ENCODE measurements around the gene DDAH1.
A peak's percentile ranks its signal among the peaks of the same experiment; 100 is the strongest.

The DDAH1 gene

GRCh38 chr1:85290826-85291225, 174.1 kb downstream of the DDAH1 start:
- Histone ChIP-seq H3K4me1 (ENCODE audit: insufficient read depth, low read length) (no peaks in the 10 kb centered on the region), H3K9me3 (ENCODE audit: low read length) (no peaks in the 10 kb centered on the region), H3K4me3 (ENCODE audit: low read depth in 1 of 2, low read length in 2 of 2) (no peak overlapping the region), H3K9ac (ENCODE audit: low read length) (no peak overlapping the region), H3K36me3 (ENCODE audit: insufficient read depth, low read length) (no peaks in the 10 kb centered on the region), H3K27me3 (ENCODE audit: control insufficient read depth in 1 of 2, insufficient read depth in 2 of 2, low read length in 2 of 2) (no peaks in the 10 kb centered on the region), H3K27ac (ENCODE audit: low read depth, low read length) (no peak overlapping the region)

DNA sequence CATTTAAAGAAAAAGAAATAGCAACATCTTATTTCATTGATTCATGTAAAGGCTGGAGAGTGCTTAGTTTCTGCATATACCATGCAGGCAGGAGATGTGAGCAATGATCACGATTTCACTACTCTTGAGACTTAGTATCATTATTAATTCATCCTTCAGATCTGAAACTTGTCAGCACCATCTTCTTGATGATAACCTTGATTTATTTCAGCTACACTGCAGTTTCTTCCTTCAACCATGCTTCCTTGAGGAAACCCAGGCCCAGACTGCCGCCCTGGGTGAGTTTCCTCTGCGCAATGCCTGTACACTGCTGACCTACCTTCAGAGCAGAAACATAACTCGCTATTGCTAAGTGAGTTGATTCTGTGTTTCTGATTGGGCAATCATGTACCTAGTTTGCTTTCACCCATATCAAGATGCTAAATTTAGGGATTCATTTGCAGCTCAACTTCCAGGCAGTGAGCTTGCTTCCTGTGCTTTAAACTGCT, 175.1 kb downstream of the DDAH1 start:
- Histone ChIP-seq H3K4me3 (ENCODE audit: low read depth in 1 of 2, low read length in 2 of 2) (no peak overlapping the region), H3K9me3 (ENCODE audit: low read length) (no peaks in the 10 kb centered on the region), H3K9ac (ENCODE audit: low read length) (no peak overlapping the region), H3K27me3 (ENCODE audit: control insufficient read depth in 1 of 2, insufficient read depth in 2 of 2, low read length in 2 of 2) (no peaks in the 10 kb centered on the region), H3K4me1 (ENCODE audit: insufficient read depth, low read length) (no peaks in the 10 kb centered on the region), H3K27ac (ENCODE audit: low read depth, low read length) (no peak overlapping the region), H3K36me3 (ENCODE audit: insufficient read depth, low read length) (no peaks in the 10 kb centered on the region)

DNA sequence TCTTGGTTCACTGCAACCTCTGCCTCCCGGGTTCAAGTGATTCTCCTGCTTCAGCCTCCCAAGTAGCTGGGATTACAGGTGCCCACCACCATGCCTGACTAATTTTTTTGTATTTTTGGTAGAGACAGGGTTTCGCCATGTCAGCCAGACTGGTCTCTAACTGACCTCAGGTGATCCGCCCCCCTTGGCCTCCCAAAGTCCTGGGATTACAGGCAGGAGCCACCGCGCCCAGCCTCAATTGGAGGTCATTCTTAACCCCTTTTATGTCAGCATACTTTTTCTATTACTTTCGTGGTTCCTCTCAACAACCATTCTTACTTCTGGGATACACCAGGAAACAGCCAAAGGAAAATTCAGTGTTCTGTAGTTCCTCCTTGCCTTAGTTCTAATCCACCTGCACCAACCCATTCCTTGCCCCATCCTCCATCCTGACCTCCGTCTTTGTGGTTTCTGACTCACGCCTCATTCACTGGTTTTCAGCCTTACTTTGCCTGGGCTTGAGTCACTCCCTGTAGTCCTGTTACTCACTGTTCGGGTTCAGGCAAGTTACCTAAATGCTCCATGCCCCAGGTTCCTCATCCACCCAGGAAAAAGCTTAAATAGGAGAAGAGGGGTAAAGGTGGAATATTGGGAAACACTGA, 175.6 kb downstream of the DDAH1 start:
- H3K36me3 ChIP-seq (ENCODE audit: insufficient read depth, low read length) = no peaks in the 10 kb centered on the region
- H3K9me3 ChIP-seq (ENCODE audit: low read length) = no peaks in the 10 kb centered on the region
- H3K9ac ChIP-seq (ENCODE audit: low read length) = no peak overlapping the region
- no peaks in the 10 kb centered on the region for H3K27me3 ChIP-seq (ENCODE audit: control insufficient read depth in 1 of 2, insufficient read depth in 2 of 2, low read length in 2 of 2)
- no peak overlapping the region for H3K4me3 ChIP-seq (ENCODE audit: low read depth in 1 of 2, low read length in 2 of 2)
- H3K4me1 ChIP-seq (ENCODE audit: insufficient read depth, low read length) = no peaks in the 10 kb centered on the region
- no peak overlapping the region for H3K27ac ChIP-seq (ENCODE audit: low read depth, low read length)

DNA sequence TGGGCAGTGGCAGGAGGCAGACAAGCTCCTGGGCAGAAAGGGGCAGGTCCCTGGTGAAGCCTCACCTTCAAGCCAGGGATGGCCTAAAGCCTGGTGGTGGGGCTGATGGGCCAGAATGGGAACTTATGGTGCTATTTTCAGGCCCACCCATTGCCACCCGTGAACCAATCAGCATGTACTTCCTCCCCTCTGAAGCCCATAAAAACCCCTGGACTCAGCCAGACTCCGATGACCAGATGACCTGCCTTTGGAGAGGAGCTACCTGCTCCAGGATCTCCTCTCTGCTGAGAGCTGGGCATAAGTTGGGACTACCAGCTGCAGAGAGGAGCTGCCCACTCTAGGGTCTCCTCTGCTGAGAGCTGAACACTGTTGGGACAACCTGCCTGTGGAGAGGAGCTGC, 180.8 kb downstream of the DDAH1 start:
- Histone ChIP-seq H3K27me3 (ENCODE audit: control insufficient read depth in 1 of 2, insufficient read depth in 2 of 2, low read length in 2 of 2) (no peaks in the 10 kb centered on the region), H3K36me3 (ENCODE audit: insufficient read depth, low read length) (no peaks in the 10 kb centered on the region), H3K4me3 (ENCODE audit: low read depth in 1 of 2, low read length in 2 of 2) (no peak overlapping the region), H3K9me3 (ENCODE audit: low read length) (no peaks in the 10 kb centered on the region), H3K9ac (ENCODE audit: low read length) (no peak overlapping the region), H3K4me1 (ENCODE audit: insufficient read depth, low read length) (no peaks in the 10 kb centered on the region), H3K27ac (ENCODE audit: low read depth, low read length) (no peak overlapping the region)

GRCh38 chr1:85283475-85284199, 181.3 kb downstream of the DDAH1 start:
- Histone ChIP-seq H3K4me3 (ENCODE audit: low read depth in 1 of 2, low read length in 2 of 2) (no peak overlapping the region), H3K27me3 (ENCODE audit: control insufficient read depth in 1 of 2, insufficient read depth in 2 of 2, low read length in 2 of 2) (no peaks in the 10 kb centered on the region), H3K9ac (ENCODE audit: low read length) (no peak overlapping the region), H3K27ac (ENCODE audit: low read depth, low read length) (no peak overlapping the region), H3K36me3 (ENCODE audit: insufficient read depth, low read length) (no peaks in the 10 kb centered on the region), H3K4me1 (ENCODE audit: insufficient read depth, low read length) (no peaks in the 10 kb centered on the region), H3K9me3 (ENCODE audit: low read length) (no peaks in the 10 kb centered on the region)

DNA sequence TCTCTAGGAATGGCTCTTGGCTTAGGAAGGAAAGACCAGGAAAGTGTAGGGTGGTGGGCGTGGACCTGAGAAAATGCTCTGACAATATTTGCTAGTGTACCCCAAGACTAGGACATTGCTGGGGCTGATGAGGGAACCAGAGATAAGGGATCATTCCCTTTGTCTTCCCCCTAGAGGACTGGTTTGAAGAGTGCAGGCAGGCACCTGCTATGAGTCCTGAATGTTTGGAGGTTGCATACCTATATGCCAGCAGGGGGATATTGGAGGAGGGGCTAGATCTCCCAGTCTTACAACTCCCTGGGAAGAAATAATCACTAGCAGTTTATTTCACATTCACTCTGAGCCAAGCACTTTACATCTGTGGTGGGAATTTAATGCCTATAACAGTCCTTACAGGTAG, 182.5 kb downstream of the DDAH1 start:
- H3K27me3 ChIP-seq (ENCODE audit: control insufficient read depth in 1 of 2, insufficient read depth in 2 of 2, low read length in 2 of 2) = no peaks in the 10 kb centered on the region
- H3K9me3 ChIP-seq (ENCODE audit: low read length) = no peaks in the 10 kb centered on the region
- no peak overlapping the region for H3K4me3 ChIP-seq (ENCODE audit: low read depth in 1 of 2, low read length in 2 of 2)
- H3K9ac ChIP-seq (ENCODE audit: low read length) = no peak overlapping the region
- H3K27ac ChIP-seq (ENCODE audit: low read depth, low read length) = no peak overlapping the region
- H3K36me3 ChIP-seq (ENCODE audit: insufficient read depth, low read length) = no peaks in the 10 kb centered on the region
- no peaks in the 10 kb centered on the region for H3K4me1 ChIP-seq (ENCODE audit: insufficient read depth, low read length)

GRCh38 chr1:85280636-85281035, 184.3 kb downstream of the DDAH1 start:
- Histone ChIP-seq H3K9me3 (ENCODE audit: low read length) (no peaks in the 10 kb centered on the region), H3K36me3 (ENCODE audit: insufficient read depth, low read length) (no peaks in the 10 kb centered on the region), H3K27ac (ENCODE audit: low read depth, low read length) (no peak overlapping the region), H3K4me3 (ENCODE audit: low read depth in 1 of 2, low read length in 2 of 2) (no peak overlapping the region), H3K4me1 (ENCODE audit: insufficient read depth, low read length) (peaks cover 2% of the 10 kb centered on the region), H3K9ac (ENCODE audit: low read length) (no peak overlapping the region), H3K27me3 (ENCODE audit: control insufficient read depth in 1 of 2, insufficient read depth in 2 of 2, low read length in 2 of 2) (no peaks in the 10 kb centered on the region)

- H3K27ac ChIP-seq (ENCODE audit: low read depth, low read length) = no peak overlapping the region
- no peaks in the 10 kb centered on the region for H3K9me3 ChIP-seq (ENCODE audit: low read length)
- H3K36me3 ChIP-seq (ENCODE audit: insufficient read depth, low read length) = no peaks in the 10 kb centered on the region
- peaks cover 12% of the 10 kb centered on the region for H3K4me1 ChIP-seq (ENCODE audit: insufficient read depth, low read length)
- no peak overlapping the region for H3K4me3 ChIP-seq (ENCODE audit: low read depth in 1 of 2, low read length in 2 of 2)
- H3K9ac ChIP-seq (ENCODE audit: low read length) = no peak overlapping the region
- H3K27me3 ChIP-seq (ENCODE audit: control insufficient read depth in 1 of 2, insufficient read depth in 2 of 2, low read length in 2 of 2) = no peaks in the 10 kb centered on the region
Measured at GRCh38 chr1:85279458-85280080, 185.4 kb downstream of the DDAH1 start.

- Histone ChIP-seq H3K4me1 (ENCODE audit: insufficient read depth, low read length) (peaks cover 19% of the 10 kb centered on the region), H3K27me3 (ENCODE audit: control insufficient read depth in 1 of 2, insufficient read depth in 2 of 2, low read length in 2 of 2) (no peaks in the 10 kb centered on the region), H3K36me3 (ENCODE audit: insufficient read depth, low read length) (no peaks in the 10 kb centered on the region), H3K9me3 (ENCODE audit: low read length) (no peaks in the 10 kb centered on the region), H3K4me3 (ENCODE audit: low read depth in 1 of 2, low read length in 2 of 2) (no peak overlapping the region), H3K27ac (ENCODE audit: low read depth, low read length) (no peak overlapping the region), H3K9ac (ENCODE audit: low read length) (no peak overlapping the region)
Measured at GRCh38 chr1:85278853-85279314, 186.1 kb downstream of the DDAH1 start.

GRCh38 chr1:85277802-85278201, 187.2 kb downstream of the DDAH1 start:
- no peak overlapping the region for H3K4me3 ChIP-seq (ENCODE audit: low read depth in 1 of 2, low read length in 2 of 2)
- no peak overlapping the region for H3K27ac ChIP-seq (ENCODE audit: low read depth, low read length)
- no peak overlapping the region for H3K9ac ChIP-seq (ENCODE audit: low read length)
- no peaks in the 10 kb centered on the region for H3K27me3 ChIP-seq (ENCODE audit: control insufficient read depth in 1 of 2, insufficient read depth in 2 of 2, low read length in 2 of 2)
- peaks cover 24% of the 10 kb centered on the region for H3K4me1 ChIP-seq (ENCODE audit: insufficient read depth, low read length)
- no peaks in the 10 kb centered on the region for H3K36me3 ChIP-seq (ENCODE audit: insufficient read depth, low read length)
- no peaks in the 10 kb centered on the region for H3K9me3 ChIP-seq (ENCODE audit: low read length)

DNA sequence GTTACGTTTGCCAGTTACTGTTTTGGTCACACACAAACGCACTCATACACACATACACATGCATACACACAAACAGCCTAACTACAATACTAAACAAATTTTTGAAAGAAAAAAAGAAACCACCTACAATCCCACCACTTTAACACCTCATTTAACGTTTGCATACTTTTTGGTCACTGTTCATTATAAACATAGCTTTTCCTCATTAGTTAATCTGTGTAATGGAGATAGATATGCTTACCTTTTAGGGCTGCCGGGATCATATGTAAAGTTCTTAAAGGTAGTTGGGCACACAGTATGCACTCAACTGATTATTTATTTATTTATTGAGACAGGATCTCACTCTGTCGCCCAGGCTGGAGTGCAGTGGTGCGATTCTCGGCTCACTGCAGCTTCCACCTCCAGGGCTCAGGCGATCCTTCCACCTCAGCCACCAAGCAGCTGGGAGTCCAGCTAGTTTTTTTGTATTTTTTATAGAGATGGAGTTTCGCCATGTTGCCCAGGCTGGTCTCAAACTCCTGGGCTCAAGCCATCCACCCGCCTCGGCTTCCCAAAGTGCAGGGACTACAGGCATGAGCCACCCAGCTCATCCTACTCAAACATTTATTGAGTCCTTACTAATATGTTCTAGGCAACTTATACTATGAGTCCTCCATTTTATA, 187.8 kb downstream of the DDAH1 start:
- H3K4me3 ChIP-seq (ENCODE audit: low read depth in 1 of 2, low read length in 2 of 2) = peak overlapping the region; percentile 24 to 62
- no peaks in the 10 kb centered on the region for H3K36me3 ChIP-seq (ENCODE audit: insufficient read depth, low read length)
- no peaks in the 10 kb centered on the region for H3K9me3 ChIP-seq (ENCODE audit: low read length)
- peak overlapping the region; percentile 67 for H3K27ac ChIP-seq (ENCODE audit: low read depth, low read length)
- peak overlapping the region; percentile 31 for H3K9ac ChIP-seq (ENCODE audit: low read length)
- peaks cover 24% of the 10 kb centered on the region for H3K4me1 ChIP-seq (ENCODE audit: insufficient read depth, low read length)
- no peaks in the 10 kb centered on the region for H3K27me3 ChIP-seq (ENCODE audit: control insufficient read depth in 1 of 2, insufficient read depth in 2 of 2, low read length in 2 of 2)

Measured in muscle layer of colon (tissue), 2 donors.